ENCODE results near the gene ROBO1.

The ROBO1 gene

GRCh38 chr3:78863306-78864203 is 904.2 kb downstream of the ROBO1 start:
- no peak for DNase-seq

GRCh38 chr3:78861156-78861555 is 906.6 kb downstream of the ROBO1 start:
- DNase-seq: no peak

- DNase-seq: no peak
Measured at GRCh38 chr3:78860567-78860966, 907.2 kb downstream of the ROBO1 start.

- DNase-seq: no peak
Measured at GRCh38 chr3:78858910-78859309, 908.9 kb downstream of the ROBO1 start.

- no peak for DNase-seq
Measured at GRCh38 chr3:78858174-78858573, 909.6 kb downstream of the ROBO1 start.

- no peak for DNase-seq
Measured at GRCh38 chr3:78857494-78858111, 910.2 kb downstream of the ROBO1 start.

GRCh38 chr3:78856164-78856563 is 911.6 kb downstream of the ROBO1 start:
- DNase-seq: no peak

- DNase-seq: no peak
Measured at GRCh38 chr3:78855190-78855589, 912.6 kb downstream of the ROBO1 start.

GRCh38 chr3:78848392-78849288 is 919.2 kb downstream of the ROBO1 start:
- DNase-seq: no peak

- no peak for DNase-seq
Measured at GRCh38 chr3:78847603-78848002, 920.2 kb downstream of the ROBO1 start.

- no peak for DNase-seq
Measured at GRCh38 chr3:78847203-78847602, 920.6 kb downstream of the ROBO1 start.

GRCh38 chr3:78846718-78847117 is 921.1 kb downstream of the ROBO1 start:
- DNase-seq: no peak

- no peak for DNase-seq
Measured at GRCh38 chr3:78845605-78846004, 922.2 kb downstream of the ROBO1 start.

GRCh38 chr3:78844307-78844706 is 923.5 kb downstream of the ROBO1 start:
- no peak for DNase-seq

GRCh38 chr3:78839693-78840092 is 928.1 kb downstream of the ROBO1 start:
- DNase-seq: no peak

GRCh38 chr3:78838362-78838761 is 929.4 kb downstream of the ROBO1 start:
- DNase-seq: no peak

- no peak for DNase-seq
Measured at GRCh38 chr3:78834910-78835309, 932.9 kb downstream of the ROBO1 start.

GRCh38 chr3:78832785-78833204 is 935.0 kb downstream of the ROBO1 start:
- DNase-seq: no peak

GRCh38 chr3:78831446-78831972 is 936.3 kb downstream of the ROBO1 start:
- no peak for DNase-seq

- DNase-seq: no peak
Measured at GRCh38 chr3:78830470-78830869, 937.3 kb downstream of the ROBO1 start.

- no peak for DNase-seq
Measured at GRCh38 chr3:78827618-78828017, 940.2 kb downstream of the ROBO1 start.

- no peak for DNase-seq
Measured at GRCh38 chr3:78825858-78826215, 942.0 kb downstream of the ROBO1 start.

Measured in NCI-H2227 treated with DMSO at 0.1 percent for 48 hours (cell line).